Activated CD4-positive, alpha-beta T cell treated with anti-CD3 and anti-CD28 coated beads, Interleukin-2, amount 50 U/mL, for 1 hour (primary cell): ENCODE data around the gene INTS7.
"Not testable (repeated sequence)": the region's sequence is repeated elsewhere in the genome, so short reads cannot be mapped to it uniquely, and the experiment has no call there.

Experiments used
- DNase-seq: peaks from one replicate; pipeline ENCODE4 v3.0.0-alpha.2; 2020

INTS7 gene

DNA sequence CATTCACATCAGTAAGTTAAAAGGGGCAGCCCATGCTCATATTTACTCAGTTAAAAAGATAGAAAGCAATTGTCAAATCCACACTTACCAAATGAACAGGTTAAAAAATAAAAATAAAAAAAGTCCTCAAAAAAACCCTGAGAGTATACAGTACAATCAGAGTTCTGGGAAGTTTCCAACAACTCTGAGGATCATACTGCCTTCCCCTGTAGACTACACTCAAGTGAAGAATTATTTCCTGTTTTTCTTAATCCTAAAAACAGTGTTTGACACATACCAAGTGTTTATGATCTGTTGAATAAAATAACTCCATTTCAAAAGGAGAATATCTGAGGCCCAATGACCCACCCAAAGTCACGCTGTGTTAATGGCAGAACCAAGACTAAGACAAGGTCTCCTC lies 61.8 kb downstream of the INTS7 start:
- DNase-seq: no peak

DNA sequence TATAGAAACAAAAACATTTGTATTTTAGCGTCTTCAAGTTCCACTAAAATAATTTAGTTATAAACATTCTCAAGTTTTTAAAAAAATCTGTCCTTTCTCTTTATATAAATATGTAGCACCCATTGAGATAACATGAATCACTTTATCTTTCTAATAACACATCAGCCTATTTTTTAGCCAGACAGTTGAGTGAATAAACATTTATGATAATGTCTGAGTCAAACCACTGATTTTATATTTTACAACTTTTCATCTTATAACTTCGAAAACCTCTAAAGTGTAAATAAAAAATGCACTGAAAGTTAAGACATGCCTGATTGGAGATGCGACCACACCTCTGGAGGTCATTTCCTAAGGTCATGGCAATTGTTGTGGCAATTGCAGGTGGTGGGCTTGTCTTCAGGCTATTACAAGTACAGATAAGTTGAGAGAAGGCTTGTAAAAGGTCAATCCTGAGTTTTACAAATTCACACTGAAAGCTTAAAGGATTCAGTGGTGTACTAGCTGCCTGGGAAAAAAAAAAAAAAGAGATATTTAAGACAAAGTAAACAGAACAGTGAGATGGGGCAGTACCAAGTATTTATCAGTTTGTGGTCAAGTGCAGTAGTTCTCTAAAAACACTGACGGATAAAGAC lies 67.0 kb downstream of the INTS7 start:
- no peak for DNase-seq

- no peak for DNase-seq
These were observed 67.7 kb downstream of the INTS7 start for GRCh38 chr1:211967704-211968103.

DNA sequence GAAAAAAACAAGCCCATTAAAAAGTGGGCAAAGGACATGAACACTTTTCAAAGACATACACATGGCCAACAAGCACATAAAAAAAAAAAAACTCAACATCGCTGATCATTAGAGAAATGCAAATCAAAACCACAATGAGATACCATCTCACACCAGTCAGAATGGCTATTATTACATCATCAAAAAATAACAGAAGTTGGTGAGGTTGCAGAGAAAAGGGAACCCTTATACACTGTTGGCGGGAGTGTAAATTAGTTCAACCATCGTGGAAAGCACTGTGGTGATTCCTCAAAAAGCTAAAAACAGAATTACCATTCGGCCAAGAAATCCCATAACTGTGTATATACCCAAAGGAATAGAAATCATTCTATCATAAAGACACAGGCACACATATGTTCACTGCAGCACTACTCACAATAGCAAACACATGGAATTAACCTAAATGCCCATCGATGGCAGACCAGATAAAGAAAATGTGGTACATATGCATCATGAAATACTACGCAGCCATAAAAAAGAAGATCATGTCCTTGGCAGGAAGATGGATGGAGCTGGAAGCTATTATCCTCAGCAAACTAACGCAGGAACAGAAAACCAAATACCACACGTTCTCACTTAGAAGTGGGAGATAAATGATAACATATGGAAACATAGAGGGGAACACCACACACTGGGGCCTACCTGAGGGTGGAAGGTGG lies 70.1 kb downstream of the INTS7 start:
- DNase-seq: no peak

DNA sequence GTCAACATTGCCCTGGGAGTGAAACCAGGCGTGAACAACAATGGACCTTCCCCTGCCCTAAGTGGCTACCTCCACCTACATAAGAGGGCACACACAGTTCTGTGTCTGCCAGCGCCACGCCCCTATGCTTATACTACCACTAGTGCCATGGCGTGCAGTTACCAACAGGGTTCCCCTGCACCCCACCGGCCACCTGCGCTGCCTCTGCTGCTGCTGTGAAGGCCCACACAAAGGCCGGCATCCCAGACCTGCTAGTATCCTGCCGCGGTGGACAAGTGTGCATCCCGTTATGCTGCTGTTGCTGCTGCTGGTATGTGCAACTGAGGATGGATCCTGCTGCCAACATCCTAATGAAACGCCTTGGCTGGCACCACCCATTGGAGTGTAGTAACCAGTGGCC lies 75.7 kb downstream of the INTS7 start:
- DNase-seq: no peak

GRCh38 chr1:211959221-211959620 lies 76.1 kb downstream of the INTS7 start:
- no peak for DNase-seq

DNA sequence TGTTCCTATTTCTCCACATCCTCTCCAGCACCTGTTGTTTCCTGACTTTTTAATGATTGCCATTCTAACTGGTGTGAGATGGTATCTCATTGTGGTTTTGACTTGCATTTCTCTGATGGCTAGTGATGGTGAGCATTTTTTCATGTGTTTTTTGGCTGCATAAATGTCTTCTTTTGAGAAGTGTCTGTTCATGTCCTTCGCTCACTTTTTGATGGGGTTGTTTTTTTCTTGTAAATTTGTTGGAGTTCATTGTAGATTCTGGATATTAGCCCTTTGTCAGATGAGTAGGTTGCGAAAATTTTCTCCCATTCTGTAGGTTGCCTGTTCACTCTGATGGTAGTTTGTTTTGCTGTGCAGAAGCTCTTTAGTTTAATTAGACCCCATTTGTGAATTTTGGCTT lies 81.3 kb downstream of the INTS7 start:
- DNase-seq: not testable (repeated sequence)

DNA sequence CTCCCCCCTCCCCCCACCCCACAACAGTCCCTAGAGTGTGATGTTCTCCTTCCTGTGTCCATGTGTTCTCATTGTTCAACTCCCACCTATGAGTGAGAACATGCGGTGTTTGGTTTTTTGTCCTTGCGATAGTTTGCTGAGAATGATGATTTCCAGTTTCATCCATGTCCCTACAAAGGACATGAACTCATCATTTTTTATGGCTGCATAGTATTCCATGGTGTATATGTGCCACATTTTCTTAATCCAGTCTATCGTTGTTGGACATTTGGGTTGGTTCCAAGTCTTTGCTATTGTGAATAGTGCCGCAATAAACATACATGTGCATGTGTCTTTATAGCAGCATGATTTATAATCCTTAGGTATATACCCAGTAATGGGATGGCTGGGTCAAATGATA lies 81.8 kb downstream of the INTS7 start:
- DNase-seq: not testable (repeated sequence)

GRCh38 chr1:211952299-211952698 lies 83.1 kb downstream of the INTS7 start:
- no peak for DNase-seq

GRCh38 chr1:211951856-211952255 lies 83.5 kb downstream of the INTS7 start:
- DNase-seq: no peak

DNA sequence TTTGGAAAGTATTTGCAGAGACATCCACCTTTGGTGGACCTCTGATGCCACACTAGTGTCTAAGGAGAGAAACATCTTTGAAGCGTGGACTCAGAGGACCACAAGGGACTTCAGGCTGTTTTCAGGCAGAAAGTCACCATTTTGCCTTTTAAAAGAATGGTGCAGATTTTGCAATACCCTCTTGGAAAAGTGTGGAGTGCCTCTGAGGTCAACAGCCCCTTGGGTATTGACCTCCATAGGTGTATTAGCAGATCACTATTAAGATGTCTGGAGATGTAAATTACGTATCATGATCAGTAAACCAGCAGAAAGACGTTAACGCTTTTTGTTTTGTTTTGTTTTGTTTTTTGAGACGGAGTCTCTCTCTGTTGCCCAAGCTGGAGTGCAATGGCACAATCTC lies 87.0 kb downstream of the INTS7 start:
- no peak for DNase-seq

- no peak for DNase-seq
These were observed 87.7 kb downstream of the INTS7 start for GRCh38 chr1:211947396-211948295.

GRCh38 chr1:211944733-211945500 lies 90.4 kb downstream of the INTS7 start:
- no peak for DNase-seq

DNA sequence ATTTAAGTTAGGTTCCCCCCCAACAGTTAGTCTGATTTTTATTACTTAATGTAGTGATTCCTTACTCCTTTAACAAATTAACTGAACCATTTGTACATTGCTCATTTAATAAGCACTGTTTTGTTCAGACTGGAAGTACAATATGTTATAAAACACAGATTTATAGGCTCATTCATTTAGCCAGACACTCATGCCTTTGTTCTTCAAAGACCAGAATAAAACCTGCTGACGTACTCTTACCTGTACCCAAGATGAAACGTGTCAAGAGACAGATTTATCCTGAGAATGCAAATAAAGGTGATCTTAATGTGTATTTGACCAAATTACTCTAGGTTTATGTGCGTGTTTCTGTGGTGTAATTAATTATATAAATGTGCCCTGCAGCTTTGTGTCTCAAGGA lies 92.8 kb downstream of the INTS7 start:
- DNase-seq: no peak

DNA sequence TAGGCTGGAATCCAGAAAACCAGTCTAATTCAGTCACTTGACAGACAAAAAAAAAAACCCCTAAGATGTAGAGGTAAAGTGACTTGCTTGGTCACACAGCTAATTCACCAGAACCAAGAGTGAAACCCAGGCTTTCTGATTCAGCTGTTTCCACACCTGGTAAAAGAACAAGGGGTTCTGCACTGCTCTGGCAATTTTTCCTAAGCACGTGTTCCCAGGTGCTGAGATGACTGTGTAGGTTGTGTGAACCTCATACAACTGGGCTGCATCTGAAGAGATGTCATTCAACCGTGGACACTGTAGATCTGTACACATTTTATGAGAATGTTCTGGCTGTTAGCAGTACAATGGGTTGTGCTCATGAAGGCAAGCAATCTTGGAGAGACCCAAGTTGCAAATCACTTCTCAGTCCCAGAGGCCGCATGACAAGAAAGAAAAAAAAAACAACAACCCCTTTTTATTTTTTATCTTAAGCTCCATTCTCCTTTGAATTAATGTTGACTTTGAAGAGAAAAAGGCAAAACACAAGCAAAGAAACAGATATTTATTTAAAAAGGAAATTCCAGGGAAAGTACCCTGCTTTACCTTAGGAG lies 95.4 kb downstream of the INTS7 start:
- no peak for DNase-seq

- DNase-seq: no peak
These were observed 96.8 kb downstream of the INTS7 start for GRCh38 chr1:211938561-211938997.

- not testable (repeated sequence) for DNase-seq
These were observed 97.9 kb downstream of the INTS7 start for GRCh38 chr1:211937422-211937821.

- no peak for DNase-seq
These were observed 99.8 kb downstream of the INTS7 start for GRCh38 chr1:211935448-211935970.

DNA sequence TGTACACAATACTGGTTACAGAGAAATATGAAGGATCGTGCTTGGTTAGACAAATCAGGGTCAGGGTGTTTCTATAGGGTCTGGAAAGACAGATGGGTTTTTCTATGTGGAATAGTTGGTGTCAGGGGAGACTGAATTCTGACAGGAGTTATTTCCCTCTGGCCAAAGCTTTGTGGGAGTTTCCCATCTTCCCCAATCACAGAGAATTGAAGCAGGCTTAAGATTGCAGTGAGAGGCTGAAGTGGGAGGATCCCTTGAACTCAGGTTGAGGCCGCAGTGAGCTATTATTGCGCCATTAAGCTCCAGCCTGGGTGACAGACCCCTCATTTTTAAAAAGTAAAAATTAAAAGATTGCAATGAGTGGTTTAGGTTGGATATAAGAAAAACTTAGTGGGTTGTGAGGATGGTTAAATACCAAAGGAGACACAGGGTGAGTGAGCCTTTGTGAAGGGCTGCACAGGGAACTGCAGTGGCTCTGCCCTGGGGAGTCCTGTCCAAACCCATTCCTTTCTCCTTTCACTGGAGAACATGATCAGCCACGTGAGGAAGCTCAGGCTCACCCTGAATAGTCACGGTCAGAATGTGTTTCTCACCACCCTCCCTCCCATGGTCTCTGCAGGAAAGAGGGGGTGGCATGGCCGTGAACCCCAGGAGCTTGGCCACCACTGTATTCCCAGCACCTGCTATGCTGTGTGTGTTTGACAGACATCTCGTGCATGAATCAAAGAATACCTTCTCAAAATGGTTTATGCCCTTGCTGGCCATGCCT lies 101.2 kb downstream of the INTS7 start:
- DNase-seq: no peak

DNA sequence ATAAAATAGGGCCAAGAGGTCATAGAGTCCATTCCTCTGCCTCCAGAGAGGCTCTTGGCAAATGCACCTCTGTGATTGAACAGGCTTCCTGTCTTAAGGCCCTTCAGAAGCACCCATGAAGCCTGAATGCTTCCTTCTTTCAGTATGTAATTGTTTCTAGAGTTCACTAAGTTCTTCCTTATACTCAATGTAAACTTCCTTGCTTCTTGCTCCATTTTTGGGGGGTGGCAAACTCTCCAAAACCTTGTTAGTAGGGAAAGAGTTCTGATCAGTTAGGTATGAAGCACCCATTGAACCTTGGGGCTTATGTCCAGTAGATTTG lies 102.5 kb downstream of the INTS7 start:
- DNase-seq: no peak

DNA sequence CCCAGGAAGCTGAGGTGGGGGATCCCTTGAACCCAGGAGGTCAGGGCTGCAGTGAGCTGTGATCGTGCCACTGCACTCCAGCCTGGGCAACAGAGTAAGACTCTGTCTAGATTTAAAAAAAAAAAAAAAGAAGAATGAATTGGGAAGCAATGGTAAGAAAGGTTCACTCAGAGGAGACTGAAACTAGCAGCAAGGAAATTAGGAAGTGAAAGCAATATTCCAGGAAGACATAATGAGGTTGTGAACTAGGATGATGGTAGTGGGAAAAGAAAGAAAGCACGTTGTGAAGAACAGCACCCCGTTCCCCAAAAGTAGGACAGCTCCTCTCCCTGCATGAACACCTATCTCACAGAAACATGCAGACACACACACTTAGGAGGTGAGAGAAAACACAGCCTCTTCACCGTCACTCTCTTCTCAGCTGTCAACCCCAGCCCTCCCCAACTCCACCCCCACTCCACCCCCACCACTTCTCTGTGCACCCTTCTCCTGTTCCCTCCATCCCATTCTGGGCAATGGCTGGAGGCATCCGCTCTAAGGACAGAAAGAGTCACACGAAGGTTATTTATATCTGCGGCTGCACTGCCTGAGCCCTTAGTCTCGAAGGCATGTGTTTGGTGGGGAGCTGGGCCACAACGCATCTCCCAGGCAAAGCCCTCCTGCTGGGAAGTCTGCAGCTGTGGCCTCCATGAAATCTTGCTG lies 103.0 kb downstream of the INTS7 start:
- DNase-seq: no peak
